GM19438 (cell line): ENCODE data around the gene PARD6G.

Experiments
- ATAC-seq: cut with Tn5 transposase; IDR thresholded peaks from one replicate; pipeline ENCODE4 v1.9.1; 2021; ENCODE audit warnings: low read depth; ENCODE audit not compliant: unreplicated experiment

PARD6G gene

GRCh38 chr18:80124131-80124530 is 123.2 kb downstream of the PARD6G start:
- ATAC-seq = no peak

- ATAC-seq = no peak
Observed at GRCh38 chr18:80120932-80121331, 126.4 kb downstream of the PARD6G start.

GRCh38 chr18:80119111-80119510 is 128.2 kb downstream of the PARD6G start:
- no peak for ATAC-seq

- ATAC-seq = no peak
Observed at GRCh38 chr18:80115035-80115434, 132.3 kb downstream of the PARD6G start.

- ATAC-seq = no peak
Observed at GRCh38 chr18:80112624-80113248, 134.6 kb downstream of the PARD6G start.

- peak; percentile 21 for ATAC-seq
Observed at GRCh38 chr18:80109676-80110078, 137.6 kb downstream of the PARD6G start.

GRCh38 chr18:80108739-80109675 is 138.3 kb downstream of the PARD6G start, which contains the start of gene ADNP2:
ADNP2 (plus strand) TSS chr18:80109262; CDS start chr18:80117543, 8,281 bp downstream.
- ATAC-seq = peak; percentile 61

- no peak for ATAC-seq
Observed at GRCh38 chr18:80108121-80108536, 139.2 kb downstream of the PARD6G start.

- no peak for ATAC-seq
Observed at GRCh38 chr18:80107426-80107825, 139.9 kb downstream of the PARD6G start.
